Dedifferentiated amniotic fluid mesenchymal stem cell (primary cell): Measurements from ENCODE around the gene CARF.

Source experiments
- DNase-seq: peaks from one replicate; pipeline ENCODE4 v3.0.0-alpha.2; 2016; ENCODE audit errors: extremely low spot score

Gene CARF

GRCh38 chr2:203021991-203022390 lies 109.9 kb downstream of the CARF start:
- no peak for DNase-seq

- DNase-seq, result no peak
Observed at GRCh38 chr2:203022751-203023150, 110.7 kb downstream of the CARF start.

- DNase-seq, result no peak
Observed at GRCh38 chr2:203025592-203025991, 113.5 kb downstream of the CARF start.

- no peak for DNase-seq
Observed at GRCh38 chr2:203030545-203030944, 118.5 kb downstream of the CARF start.

GRCh38 chr2:203030991-203031390 lies 118.9 kb downstream of the CARF start:
- DNase-seq, result no peak

GRCh38 chr2:203033395-203033794 lies 121.3 kb downstream of the CARF start:
- no peak for DNase-seq

- DNase-seq, result no peak
Observed at GRCh38 chr2:203035879-203036470, 123.9 kb downstream of the CARF start.
